ENCODE measurements around the gene DEF6.
"Not testable (repeated sequence)": the region's sequence is repeated elsewhere in the genome, so short reads cannot be mapped to it uniquely, and the experiment has no call there.

DEF6 gene

DNA sequence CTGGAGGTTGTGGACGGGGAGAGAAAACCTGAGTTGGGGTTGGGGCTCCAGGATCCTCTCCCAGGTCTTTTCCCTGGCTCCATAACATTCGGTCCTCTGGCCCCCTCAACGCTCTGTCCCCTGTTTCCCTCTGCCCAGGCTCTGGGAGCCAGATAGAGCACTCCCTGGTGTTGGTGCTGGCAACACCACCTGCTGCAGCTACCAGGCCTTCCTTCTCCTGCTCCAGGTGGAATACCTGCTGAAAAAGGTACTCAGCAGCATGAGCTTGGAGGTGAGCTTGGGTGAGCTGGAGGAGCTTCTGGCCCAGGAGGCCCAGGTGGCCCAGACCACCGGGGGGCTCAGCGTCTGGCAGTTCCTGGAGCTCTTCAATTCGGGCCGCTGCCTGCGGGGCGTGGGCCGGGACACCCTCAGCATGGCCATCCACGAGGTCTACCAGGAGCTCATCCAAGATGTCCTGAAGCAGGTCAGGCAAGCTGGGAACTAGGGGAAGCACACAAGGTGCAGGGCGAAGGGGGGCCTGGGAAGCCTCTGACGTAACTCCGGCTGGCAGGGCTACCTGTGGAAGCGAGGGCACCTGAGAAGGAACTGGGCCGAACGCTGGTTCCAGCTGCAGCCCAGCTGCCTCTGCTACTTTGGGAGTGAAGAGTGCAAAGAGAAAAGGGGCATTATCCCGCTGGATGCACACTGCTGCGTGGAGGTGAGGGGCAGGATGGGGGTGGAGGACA lies 14.6 kb downstream of the DEF6 start:
- peak; percentile 63 for DNase-seq

DNA sequence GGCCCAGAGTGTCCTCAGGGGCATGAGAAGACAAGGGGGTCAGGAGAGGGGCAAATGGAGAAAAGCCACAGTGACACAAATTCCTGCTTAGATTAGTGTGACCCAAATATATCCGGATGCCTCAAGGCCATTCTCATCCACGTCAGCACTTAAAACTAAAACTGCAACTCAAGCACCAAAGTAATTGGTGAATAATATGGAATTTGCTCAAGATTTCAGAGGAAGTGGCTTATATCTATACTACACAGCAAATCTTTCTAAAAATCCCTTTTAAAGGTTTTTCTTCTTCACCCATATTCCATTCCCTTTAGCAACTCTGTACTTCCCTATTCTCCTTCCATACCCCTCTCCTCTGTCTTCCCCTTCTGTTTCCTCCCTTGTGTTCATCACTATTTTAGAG lies 15.2 kb downstream of the DEF6 start:
- no peak for DNase-seq

DNA sequence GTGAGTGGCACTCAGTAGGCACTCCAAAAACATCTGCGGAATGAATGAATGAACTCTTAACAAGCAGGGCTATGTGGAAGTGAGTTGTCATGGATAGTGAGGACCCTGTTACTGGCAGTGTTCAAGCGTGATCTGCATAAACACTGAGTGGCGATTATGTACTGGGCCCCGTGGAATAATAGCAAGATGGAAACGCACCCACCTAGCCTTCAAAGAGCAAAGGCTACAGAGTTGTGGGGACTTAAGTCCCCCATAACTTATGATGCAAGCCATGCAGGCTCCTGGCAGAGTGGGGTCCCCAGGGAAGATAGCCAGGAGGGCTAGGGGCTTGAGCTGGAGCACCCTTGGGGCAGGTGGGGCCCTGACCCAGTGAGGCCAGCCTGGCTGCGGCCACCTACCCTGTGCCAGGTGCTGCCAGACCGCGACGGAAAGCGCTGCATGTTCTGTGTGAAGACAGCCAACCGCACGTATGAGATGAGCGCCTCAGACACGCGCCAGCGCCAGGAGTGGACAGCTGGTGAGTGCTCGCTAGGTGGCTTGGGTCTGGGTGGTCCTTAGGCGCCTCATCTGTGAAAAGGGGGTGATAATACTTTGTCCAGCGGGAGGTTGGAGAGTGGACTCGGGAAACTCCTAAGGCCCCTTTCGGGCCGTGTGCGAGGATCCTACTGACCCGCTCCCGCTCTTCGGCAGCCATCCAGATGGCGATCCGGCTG lies 20.0 kb downstream of the DEF6 start:
- no peak for DNase-seq

DNA sequence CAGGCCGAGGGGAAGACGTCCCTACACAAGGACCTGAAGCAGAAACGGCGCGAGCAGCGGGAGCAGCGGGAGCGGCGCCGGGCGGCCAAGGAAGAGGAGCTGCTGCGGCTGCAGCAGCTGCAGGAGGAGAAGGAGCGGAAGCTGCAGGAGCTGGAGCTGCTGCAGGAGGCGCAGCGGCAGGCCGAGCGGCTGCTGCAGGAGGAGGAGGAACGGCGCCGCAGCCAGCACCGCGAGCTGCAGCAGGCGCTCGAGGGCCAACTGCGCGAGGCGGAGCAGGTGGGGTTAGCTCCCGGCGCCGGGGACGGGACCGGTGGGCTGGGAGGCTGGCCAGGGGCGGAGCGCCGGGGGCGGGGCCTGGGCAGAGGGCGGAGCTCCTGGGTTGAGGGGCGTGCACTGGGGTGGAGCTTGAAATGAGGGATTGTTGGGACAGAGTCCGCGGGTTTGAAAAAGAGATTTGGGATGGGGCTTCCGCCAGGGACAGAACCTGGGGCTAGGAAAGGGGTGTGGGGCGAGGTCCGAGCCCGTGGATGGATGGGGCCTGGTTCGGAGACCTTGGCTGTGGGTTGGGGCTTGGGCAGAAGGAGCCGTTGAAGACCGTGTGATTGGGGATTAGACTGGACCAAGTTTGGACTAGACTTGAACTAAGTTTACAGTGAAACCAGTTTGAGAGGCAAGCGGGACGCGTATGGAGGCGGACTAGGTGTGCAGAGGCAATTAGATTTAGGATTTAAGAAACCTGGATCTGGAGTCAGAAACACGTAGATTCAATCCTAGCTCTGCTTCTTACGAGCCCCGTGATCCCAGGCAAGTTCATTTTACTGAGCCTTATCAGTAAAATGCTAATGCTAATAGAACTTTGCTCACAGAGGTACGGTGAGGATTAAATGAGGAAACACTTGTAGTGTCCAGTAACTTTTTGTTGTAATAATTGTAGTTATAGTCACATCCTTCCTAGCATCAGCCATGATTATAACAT lies 20.9 kb downstream of the DEF6 start:
- DNase-seq: no peak

DNA sequence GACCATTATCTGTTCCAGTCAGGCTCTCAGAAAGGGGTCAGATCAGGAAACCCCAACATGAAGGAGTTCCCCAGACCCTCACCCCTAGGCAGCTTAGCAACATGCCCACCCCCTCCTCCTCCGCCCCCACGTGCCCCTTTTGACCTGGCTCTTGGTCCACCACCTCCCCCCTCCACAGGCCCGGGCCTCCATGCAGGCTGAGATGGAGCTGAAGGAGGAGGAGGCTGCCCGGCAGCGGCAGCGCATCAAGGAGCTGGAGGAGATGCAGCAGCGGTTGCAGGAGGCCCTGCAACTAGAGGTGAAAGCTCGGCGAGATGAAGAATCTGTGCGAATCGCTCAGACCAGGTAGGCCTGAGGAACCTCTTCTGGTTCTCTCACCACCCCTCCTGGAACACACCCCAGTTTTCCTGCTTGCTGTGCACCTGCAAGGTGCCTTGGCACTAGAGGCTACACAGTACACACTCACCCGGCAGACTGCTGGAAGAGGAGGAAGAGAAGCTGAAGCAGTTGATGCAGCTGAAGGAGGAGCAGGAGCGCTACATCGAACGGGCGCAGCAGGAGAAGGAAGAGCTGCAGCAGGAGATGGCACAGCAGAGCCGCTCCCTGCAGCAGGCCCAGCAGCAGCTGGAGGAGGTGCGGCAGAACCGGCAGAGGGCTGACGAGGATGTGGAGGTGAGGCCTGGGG lies 21.9 kb downstream of the DEF6 start:
- DNase-seq: no peak

DNA sequence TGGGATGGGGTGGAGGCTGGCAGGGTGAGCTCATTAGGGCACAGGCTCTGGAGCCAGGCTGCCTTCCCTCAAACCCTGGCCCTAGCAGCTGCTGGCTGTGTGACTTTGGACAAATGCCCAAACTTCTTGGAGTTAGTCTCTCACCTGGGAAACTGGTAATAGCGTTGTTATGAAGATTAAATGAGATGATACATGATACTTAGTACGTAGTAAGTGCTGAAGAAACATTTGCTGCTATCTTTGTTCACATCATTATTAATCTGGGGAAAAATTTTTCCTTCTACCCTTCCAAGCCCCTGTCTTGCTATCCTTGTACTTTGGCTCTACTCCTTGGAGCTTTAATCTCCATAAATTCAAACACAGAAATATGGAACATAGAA lies 22.4 kb downstream of the DEF6 start:
- no peak for DNase-seq

DNA sequence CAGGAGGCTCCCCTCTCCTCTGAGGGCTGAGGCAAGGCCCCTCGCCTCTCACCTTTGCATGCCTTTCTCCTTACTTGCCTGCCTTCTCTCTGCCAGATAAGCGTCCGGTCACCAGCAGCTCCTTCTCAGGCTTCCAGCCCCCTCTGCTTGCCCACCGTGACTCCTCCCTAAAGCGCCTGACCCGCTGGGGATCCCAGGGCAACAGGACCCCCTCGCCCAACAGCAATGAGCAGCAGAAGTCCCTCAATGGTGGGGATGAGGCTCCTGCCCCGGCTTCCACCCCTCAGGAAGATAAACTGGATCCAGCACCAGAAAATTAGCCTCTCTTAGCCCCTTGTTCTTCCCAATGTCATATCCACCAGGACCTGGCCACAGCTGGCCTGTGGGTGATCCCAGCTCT lies 23.5 kb downstream of the DEF6 start:
- DNase-seq: no peak

DNA sequence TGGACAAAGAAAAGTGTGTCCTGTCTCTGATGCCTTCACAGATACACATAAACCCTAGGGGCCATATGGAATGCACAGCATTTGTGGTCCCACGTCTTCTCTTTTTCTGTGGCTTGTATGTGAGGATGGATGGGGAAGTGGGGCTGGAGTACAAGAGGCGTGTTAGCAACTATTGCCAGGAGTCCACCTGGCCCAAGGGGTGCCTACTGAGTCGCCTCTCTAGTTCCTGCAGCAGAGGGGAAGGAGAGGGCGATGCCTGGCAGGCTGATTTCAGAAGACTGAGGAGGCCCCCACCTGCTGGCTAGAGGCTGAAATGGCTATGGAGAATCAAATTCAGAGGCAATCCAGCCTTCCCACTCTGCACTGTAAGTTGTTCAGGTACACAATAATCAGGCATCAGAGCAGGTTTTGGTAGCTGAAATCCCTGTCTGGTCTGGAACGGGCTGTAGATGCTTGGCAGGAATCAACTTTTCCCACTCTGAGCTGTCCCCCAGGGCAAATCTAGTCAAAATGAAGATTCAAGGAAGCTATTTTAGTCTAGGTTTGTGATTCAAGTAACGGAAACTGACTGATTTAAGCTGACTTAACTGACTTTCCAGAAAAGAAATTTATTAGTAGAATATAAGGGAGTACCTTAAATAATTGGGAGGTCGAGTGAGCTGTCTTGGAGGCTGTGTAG lies 29.9 kb downstream of the DEF6 start:
- peak; percentile 85 for DNase-seq

DNA sequence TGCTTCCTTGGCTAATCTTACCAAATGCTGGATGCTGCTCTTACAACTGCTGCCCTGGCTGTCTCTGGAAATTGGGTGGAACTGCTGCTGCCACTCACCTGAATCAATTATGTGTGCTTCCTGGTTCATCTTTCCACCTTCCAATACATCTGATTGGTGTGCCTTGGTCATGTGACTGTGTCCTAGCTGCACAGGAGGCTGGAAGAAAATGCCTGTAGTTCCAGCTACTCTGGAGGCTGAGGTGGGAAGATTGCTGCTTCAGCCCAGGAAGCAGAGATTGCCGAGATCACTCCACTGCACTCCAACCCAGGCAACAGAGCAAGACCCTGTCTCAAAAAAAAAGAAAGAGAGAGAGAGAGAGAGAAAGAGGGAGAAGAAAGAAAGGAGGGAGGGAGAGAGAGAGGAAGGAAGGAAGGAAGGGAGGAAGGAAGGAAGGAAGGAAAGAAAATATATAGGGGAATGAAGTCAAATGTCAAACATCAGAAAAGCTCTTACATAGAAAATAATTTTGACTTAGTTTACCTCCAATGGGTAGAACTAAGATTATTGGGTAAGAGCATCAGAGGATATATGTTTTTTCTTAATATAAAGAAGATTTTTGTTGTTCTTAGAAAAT lies 30.6 kb downstream of the DEF6 start:
- no peak for DNase-seq

DNA sequence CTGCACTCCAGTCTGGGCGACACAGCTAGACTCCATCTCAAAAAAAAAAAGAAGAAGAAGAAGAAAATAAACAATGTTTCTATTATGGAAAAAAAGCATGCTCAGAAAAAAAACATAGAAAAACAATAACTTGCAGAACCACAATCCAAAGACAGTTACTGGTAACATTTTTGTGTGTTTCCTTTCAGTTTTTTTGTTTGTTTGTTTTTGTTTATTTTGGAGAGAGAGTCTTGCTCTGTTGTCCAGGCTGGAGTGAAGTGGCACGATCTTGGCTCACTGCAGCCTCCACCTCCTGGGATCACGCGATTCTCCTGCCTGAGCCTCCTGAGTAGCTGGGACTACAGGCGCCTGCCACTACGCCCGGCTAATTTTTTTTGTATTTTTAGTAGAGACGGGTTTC lies 31.3 kb downstream of the DEF6 start:
- DNase-seq: not testable (repeated sequence)

DNA sequence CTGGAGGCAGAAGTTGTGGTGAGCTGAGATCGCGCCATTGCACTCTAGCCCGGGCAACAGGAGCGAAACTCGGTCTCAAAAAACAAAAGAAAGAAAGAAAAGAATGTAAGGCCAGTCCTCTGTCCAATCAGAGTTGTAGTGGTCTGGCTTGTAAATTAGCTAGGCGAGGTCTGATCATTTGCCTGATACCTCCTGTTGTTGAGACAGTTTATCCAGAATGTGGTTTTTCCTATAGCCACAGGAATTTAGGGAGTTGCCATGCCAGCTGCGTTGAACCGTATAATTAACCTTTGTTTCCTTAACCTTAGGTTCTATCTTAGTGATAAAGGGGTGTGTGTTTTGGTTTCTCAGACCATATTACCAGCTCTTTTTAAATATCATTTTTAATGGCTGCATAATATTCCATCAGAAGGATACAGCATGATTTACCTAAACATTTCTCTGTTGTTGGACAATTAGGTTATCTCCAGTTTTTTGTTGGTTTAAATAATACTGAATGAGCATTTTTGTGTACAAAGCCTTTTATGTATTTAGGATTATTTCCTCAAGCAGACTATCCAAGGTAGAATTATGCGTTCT lies 33.0 kb downstream of the DEF6 start:
- no peak for DNase-seq

DNA sequence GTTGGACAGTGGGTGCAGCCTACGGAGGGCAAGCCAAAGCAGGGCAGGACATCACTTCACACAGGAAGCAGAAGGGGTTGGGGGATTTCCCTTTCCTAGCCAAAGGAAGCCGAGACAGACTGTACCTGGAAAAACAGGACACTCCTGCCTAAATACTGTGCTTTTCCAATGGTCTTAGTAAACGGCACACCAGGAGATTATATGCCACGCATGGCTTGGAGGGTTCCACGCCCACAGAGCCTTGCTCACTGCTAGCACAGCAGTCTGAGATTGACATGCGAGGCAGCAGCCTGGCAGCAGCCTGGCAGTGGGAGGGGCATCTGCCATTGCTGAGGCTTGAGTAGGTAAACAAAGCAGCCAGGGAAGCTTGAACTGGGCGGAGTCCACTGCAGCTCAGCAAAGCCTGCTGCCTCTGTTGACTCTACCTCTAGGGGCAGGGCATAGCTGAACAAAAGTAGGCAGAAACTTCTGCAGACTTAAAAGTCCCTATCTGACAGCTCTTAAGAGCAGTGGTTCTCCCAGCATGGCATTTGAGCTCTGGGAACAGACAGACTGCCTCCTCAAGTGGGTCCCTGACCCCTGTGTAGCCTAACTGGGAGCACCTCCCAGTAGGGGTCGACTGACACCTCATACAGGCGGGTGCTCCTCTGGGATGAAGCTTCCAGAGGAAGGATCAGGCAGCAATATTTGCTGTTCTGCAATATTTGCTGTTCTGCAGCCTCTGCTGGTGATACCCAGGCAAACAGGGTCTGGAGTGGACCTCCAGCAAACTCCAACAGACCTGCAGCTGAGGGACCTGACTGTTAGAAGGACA lies 34.7 kb downstream of the DEF6 start:
- peak; percentile 71 for DNase-seq

DNA sequence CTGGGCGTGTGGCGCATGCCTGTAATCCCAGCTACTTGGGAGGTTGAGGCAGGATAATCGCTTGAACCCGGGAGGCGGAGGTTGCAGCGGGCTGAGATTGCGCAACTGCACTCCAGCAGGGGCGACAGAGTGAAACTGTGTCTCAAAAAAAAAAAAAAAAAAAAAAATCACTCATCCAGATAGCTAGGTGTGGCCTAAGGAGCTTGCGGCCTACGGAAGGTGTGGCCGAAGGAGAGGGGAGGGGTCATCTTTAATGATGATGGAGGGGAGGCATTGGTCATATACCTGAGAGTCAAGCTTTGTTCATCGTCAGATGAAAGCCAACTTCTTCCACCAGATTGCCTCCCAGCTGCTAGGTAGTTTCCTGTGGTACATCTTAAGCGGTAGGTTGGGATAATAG lies 43.9 kb downstream of the DEF6 start:
- no peak for DNase-seq

DNA sequence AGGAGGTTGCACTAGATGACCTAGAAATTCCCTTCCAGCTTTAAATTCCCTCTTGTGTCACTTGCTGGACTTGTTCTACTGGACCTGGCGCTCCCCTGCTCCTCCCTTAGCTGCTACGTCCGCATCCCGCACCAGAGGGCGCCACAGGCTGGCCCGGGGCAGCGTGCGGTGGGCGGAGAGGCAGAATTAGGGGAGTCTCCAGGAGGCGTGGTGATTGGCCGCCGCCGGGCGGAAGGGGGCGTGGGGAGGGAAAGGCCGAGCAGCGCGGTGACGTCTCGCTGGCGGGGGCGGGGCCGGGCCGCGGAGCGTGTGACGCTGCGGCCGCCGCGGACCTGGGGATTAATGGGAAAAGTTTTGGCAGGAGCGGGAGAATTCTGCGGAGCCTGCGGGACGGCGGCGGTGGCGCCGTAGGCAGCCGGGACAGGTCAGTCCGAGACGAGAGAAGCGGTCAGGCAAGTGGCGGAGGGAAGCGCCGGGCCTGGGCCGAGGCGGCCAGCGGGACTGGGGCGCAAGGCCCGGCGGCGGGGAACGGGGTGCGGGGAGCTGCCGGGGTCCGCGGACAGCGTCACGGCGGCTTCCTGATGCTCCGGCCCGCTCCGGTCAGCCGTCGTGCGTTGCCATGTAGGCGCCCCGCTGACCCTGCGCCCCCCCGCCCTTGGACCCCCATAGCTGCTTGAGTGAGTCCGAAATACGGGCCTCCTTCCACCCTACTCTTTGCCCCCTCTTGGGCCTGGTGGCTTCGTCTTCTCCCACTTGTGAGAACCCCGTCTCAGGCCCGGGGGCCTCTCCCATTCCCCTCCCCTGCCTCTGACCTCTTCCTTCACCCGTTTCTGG lies 44.9 kb downstream of the DEF6 start, which contains the start of gene PPARD:
Gene PPARD (plus strand): TSS at position 301 of the 834 bp plus-strand sequence. CDS start 68,530 bp downstream, outside the sequence.
- peak; percentile 99 for DNase-seq

DNA sequence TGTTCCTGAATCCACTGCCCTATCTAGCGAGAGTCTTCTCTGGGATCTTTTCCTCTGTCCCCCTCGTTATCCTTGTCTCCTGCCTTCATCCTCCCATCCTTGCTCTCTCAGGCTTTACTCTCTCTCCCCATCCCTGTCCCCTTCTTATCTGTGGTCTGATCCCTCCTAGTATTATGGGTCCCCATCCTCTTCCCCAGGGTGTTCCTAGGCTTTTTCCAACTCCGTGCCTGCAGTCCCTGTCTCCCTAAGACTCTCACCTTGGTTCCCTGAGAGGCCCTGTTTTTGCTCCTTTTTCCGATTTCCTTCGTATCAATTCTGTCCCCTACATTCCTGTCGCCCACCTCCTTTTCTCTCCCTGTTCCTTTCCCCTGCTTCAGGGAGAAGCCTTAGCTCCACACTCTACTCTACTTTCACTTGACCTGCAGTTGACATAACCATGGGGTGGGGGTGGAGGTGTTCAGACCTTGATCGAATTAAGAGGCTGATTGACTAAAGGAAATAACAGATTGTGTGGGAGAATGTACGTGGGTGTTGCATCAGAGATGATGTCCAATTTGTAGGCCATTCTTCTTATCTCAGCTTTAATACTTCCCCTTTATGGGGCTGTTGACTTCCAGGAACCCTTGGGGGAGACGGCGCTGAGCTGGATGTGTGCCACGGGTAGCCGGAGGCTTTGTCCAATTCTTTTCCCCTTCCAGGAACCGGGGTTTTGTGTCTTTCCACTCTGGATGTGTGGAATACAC lies 45.6 kb downstream of the DEF6 start:
- DNase-seq: no peak

DNA sequence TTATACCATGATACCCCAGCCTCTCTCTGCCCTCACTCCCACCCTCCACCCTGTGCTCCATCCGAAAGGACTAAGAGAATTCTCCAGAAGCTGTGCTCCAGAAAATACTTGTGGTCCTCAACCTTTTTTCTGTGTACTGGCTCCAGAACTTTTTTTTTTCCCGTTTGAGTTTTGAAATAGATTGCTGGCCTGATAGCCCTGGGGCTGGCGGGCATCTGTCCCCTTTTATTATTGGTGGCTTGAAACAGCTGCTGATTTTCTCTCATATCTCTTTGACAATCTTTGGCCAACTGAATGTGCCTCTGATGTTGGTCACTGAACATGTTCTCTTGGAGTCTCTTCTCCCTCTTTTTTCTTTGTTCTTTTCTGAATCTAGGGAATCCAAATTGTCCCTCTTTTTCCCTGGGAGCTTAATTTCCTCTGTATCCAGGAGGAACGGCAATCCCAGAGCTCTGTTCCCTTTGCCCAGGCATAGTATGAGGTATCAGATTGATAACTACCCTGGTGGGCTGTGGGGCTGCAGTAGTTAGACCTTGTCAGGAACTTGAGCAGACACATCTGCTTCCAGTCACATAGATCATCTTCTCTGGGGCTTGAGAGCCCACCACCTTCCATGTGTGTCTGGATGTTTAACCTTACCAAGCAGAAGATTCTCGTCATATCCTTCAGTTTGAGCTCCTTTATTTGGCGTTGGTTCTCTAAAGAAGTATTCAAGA lies 46.4 kb downstream of the DEF6 start:
- no peak for DNase-seq

DNA sequence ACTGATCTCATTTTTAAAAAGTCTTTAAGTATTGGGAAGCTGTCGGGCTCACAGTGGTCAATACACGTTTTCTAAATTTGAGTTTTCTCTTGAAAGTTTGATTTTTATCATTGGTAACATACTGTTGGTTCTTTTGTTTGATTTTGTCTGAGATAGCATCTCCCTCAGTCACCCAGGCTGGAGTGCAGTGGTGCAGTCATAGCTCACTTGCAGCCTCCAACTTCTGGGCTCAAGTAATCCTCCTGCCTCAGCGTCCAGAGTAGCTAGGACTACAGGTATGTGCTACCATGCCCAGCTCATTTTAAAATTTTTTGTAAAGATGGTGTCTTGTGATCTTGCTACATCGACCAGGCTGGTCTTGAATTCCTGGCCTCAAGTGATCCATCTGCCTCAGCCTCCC lies 53.8 kb downstream of the DEF6 start:
- no peak for DNase-seq

DNA sequence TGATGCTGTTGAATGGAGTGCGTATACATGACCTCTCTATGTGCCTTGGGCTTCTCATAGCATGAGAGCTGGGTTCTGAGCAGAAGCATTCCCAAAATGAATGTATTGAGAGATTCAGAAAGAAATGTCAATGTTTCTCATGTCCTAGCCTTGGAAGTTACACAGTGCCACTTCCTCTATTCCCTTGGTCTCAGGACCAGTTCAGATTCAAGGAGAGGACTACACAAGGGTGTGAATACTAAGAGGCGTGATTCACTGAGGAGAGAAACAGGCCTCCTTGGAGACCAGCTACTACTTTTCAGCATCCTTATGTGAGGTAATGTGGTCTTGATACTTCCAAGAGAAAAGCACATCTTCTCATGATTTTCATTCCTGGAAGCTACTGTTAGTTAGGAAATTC lies 55.1 kb downstream of the DEF6 start:
- no peak for DNase-seq
